ENCODE data around the gene MRPL44. TPM values are rescaled to one million over a fixed set of nuclear protein-coding genes. Genes with fewer than 3 reads are reported as not detected.

Gene MRPL44
- total and polyA plus RNA-seq, 2 of the 13 experiments (the other 11 are each of a cell fraction or from before 2014, with no cell fraction given), result 38.4 to 78.0 TPM

- TF ChIP-seq ZBTB40 (IDR thresholded peaks at IDR 0.05) (no peak), ZBTB40 (CRISPR knock-in tag; IDR thresholded peaks at IDR 0.05) (0 out of 2 replicates have a peak, but pooled peaks have one; percentile 60), SP1 (IDR thresholded peaks at IDR 0.05) (no peak), SP1 (CRISPR knock-in tag; IDR thresholded peaks at IDR 0.05) (peak; percentile 17), GZF1 (CRISPR knock-in tag; IDR thresholded peaks at IDR 0.05) (peak; percentile 96), NR2C2 (CRISPR knock-in tag; IDR thresholded peaks at IDR 0.05; ENCODE audit: borderline replicate concordance) (peak; percentile 52; the same call in 1 of the 2 replicates), ZNF235 (CRISPR knock-in tag; IDR thresholded peaks at IDR 0.05; ENCODE audit: borderline replicate concordance) (no peak), TCF7 (IDR thresholded peaks at IDR 0.05; ENCODE audit: low read depth) (0 out of 2 replicates have a peak, but pooled peaks have one; percentile 5), ZNF775 (CRISPR knock-in tag; IDR thresholded peaks at IDR 0.05; ENCODE audit: borderline replicate concordance) (peak; percentile 71; the same call in 1 of the 2 replicates), POGK (CRISPR knock-in tag; conservative IDR thresholded peaks at IDR 0.05) (peak; percentile 53; the same call in 1 of the 2 replicates), KAT8 (CRISPR knock-in tag; IDR thresholded peaks at IDR 0.05) (peak; percentile 86)
- TF ChIP-seq, protein P1, sequence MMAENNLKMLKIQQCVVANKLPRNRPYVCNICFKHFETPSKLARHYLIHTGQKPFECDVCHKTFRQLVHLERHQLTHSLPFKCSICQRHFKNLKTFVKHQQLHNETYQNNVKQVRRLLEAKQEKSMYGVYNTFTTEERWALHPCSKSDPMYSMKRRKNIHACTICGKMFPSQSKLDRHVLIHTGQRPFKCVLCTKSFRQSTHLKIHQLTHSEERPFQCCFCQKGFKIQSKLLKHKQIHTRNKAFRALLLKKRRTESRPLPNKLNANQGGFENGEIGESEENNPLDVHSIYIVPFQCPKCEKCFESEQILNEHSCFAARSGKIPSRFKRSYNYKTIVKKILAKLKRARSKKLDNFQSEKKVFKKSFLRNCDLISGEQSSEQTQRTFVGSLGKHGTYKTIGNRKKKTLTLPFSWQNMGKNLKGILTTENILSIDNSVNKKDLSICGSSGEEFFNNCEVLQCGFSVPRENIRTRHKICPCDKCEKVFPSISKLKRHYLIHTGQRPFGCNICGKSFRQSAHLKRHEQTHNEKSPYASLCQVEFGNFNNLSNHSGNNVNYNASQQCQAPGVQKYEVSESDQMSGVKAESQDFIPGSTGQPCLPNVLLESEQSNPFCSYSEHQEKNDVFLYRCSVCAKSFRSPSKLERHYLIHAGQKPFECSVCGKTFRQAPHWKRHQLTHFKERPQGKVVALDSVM (CRISPR knock-in tag; IDR thresholded peaks at IDR 0.05), result peak; percentile 96
These were observed 26.9 kb upstream of the MRPL44 start (continued) for GRCh38 chr2:223930103-223930976.

All from HepG2 (cell line).